Measurements from ENCODE around the gene XPR1. TPM values are rescaled to one million over a fixed set of nuclear protein-coding genes. Genes with fewer than 3 reads are reported as not detected.

XPR1 gene
- total RNA-seq, 1 experiment from 2014 or later: 16.8 TPM

- H3K9me2 ChIP-seq (ENCODE audit: insufficient read depth): no peaks in the 10 kb centered on the region
- H3F3A ChIP-seq (ENCODE audit: insufficient read depth, low read depth): no peaks in the 10 kb centered on the region
- no peak for DNase-seq
- H3K4me3 ChIP-seq: no peak overlapping the region
- H3K4me1 ChIP-seq (replicated peaks; ENCODE audit: insufficient read depth): no peaks in the 10 kb centered on the region
- BruUV-seq (replicated peaks): no TSS peak
- H3K4me2 ChIP-seq: no peak overlapping the region
- no peaks in the 10 kb centered on the region for H3K79me2 ChIP-seq (ENCODE audit: low read depth)
- H3K27me3 ChIP-seq (ENCODE audit: insufficient read depth, low read depth): no peaks in the 10 kb centered on the region
- H3K36me3 ChIP-seq (ENCODE audit: low read depth): no peaks in the 10 kb centered on the region
- no peaks in the 10 kb centered on the region for H3K9me3 ChIP-seq (ENCODE audit: insufficient read depth, low read depth)
- POLR2A ChIA-PET (ENCODE audit: unreplicated experiment): no interaction called here
- no peak overlapping the region for H3K27ac ChIP-seq
- intact Hi-C loops (cut with micrococcal nuclease; ENCODE audit: unreplicated experiment): loop anchor here (5.0 kb wide), 1 partner anchor 130 kb away; the partner anchor contains the start of gene STX6
- CTCF ChIA-PET: interaction anchor here (0.6 to 1.4 kb wide), 2 partner anchors 11 to 35 kb away, joined by 3 to 4 read pairs; no protein-coding TSS in a partner anchor
- no peaks in the 10 kb centered on the region for H4K20me1 ChIP-seq (ENCODE audit: insufficient read depth)
- TF ChIP-seq EZH2 (IDR thresholded peaks at IDR 0.05; ENCODE audit: low read depth): no peak
- no peak for TF ChIP-seq CTCF (conservative IDR thresholded peaks at IDR 0.05)
- no peak overlapping the region for H2AFZ ChIP-seq
Observed at GRCh38 chr1:180892675-180893074, 260.9 kb downstream of the XPR1 start.

GRCh38 chr1:180893614-180894013, 261.8 kb downstream of the XPR1 start:
- intact Hi-C loops (cut with micrococcal nuclease; ENCODE audit: unreplicated experiment): loop anchor here (5.0 kb wide), 1 partner anchor 129 kb away; the partner anchor contains the start of gene STX6
- no peaks in the 10 kb centered on the region for H3K36me3 ChIP-seq (ENCODE audit: low read depth)
- H3K9me2 ChIP-seq (ENCODE audit: insufficient read depth): no peaks in the 10 kb centered on the region
- BruUV-seq (replicated peaks): no TSS peak
- TF ChIP-seq CTCF (conservative IDR thresholded peaks at IDR 0.05) (no peak), EZH2 (IDR thresholded peaks at IDR 0.05; ENCODE audit: low read depth) (no peak)
- DNase-seq: no peak
- no peaks in the 10 kb centered on the region for H3F3A ChIP-seq (ENCODE audit: insufficient read depth, low read depth)
- no peaks in the 10 kb centered on the region for H3K9me3 ChIP-seq (ENCODE audit: insufficient read depth, low read depth)
- ChIA-PET POLR2A (ENCODE audit: unreplicated experiment) (no interaction called here), CTCF (no interaction called here)
- no peak overlapping the region for H2AFZ ChIP-seq
- no peak overlapping the region for H3K27ac ChIP-seq
- H3K27me3 ChIP-seq (ENCODE audit: insufficient read depth, low read depth): no peaks in the 10 kb centered on the region
- no peaks in the 10 kb centered on the region for H3K79me2 ChIP-seq (ENCODE audit: low read depth)
- no peaks in the 10 kb centered on the region for H3K4me1 ChIP-seq (replicated peaks; ENCODE audit: insufficient read depth)
- H3K4me3 ChIP-seq: no peak overlapping the region
- no peaks in the 10 kb centered on the region for H4K20me1 ChIP-seq (ENCODE audit: insufficient read depth)
- no peak overlapping the region for H3K4me2 ChIP-seq

GRCh38 chr1:180896161-180896560, 264.3 kb downstream of the XPR1 start:
- no peak for TF ChIP-seq CTCF (conservative IDR thresholded peaks at IDR 0.05)
- no peak for TF ChIP-seq EZH2 (IDR thresholded peaks at IDR 0.05; ENCODE audit: low read depth)

More at GRCh38 chr1:180896161-180896560, 264.3 kb downstream of the XPR1 start:
- Histone ChIP-seq H3K4me1 (replicated peaks; ENCODE audit: insufficient read depth) (no peaks in the 10 kb centered on the region), H4K20me1 (ENCODE audit: insufficient read depth) (no peaks in the 10 kb centered on the region), H3K4me2 (no peak overlapping the region), H2AFZ (no peak overlapping the region), H3K79me2 (ENCODE audit: low read depth) (no peaks in the 10 kb centered on the region), H3K27ac (no peak overlapping the region), H3F3A (ENCODE audit: insufficient read depth, low read depth) (no peaks in the 10 kb centered on the region), H3K9me3 (ENCODE audit: insufficient read depth, low read depth) (no peaks in the 10 kb centered on the region), H3K27me3 (ENCODE audit: insufficient read depth, low read depth) (no peaks in the 10 kb centered on the region), H3K4me3 (no peak overlapping the region), H3K9me2 (ENCODE audit: insufficient read depth) (no peaks in the 10 kb centered on the region), H3K36me3 (ENCODE audit: low read depth) (no peaks in the 10 kb centered on the region)
- intact Hi-C loops (cut with micrococcal nuclease; ENCODE audit: unreplicated experiment): no loop called here
- no TSS peak for BruUV-seq (replicated peaks)
- ChIA-PET POLR2A (ENCODE audit: unreplicated experiment) (no interaction called here), CTCF (no interaction called here)
- DNase-seq: no peak

Data from PC-9 (cell line).